K562 (cell line): ENCODE data around the gene G6PC3. TPM values are rescaled to one million over a fixed set of nuclear protein-coding genes. Genes with fewer than 3 reads are reported as not detected.

Source experiments
- ATAC-seq: fragments of 200-7000 bp; cut with Tn5 transposase; 3 replicates; pipeline ENCODE4 v1.9.1; 2020; ENCODE audit warnings: moderate library complexity
- BruUV-seq: library from RNA; stranded (reverse); fragments of 400-500 nt; replicated peaks from 2 replicates; lab custom pipeline; 2021; lab: Mats Ljungman, UMichigan
- CTCF ChIA-PET: fragments of 300-600 bp; formaldehyde crosslinking; extraction: SDS; loops from one replicate; lab custom pipeline; 2021; ENCODE audit warnings: low intra/inter-chr PET ratio; lab: Yijun Ruan, JAX
- POLR2A ChIA-PET: fragments of 300-600, 350-650 bp; sonication (Branson Sonifier 250); formaldehyde crosslinking; extraction: SDS; loops from one replicate; lab custom pipeline; 2021; ENCODE audit warnings: antibody characterized with exemption, inconsistent platforms; lab: Yijun Ruan, JAX
- DNase-seq, 4 experiments: peaks; one replicate each; pipeline versions ENCODE4 v3.0.0 to v3.0.0-alpha.2; 2011 to 2018; ENCODE audit warnings: low spot score in 3 of 4, mixed read lengths in 3 of 4; ENCODE audit errors: extremely low read depth in 1 of 4
- FAIRE-seq: peaks from 2 replicates; lab custom pipeline; 2011; peaks lifted over from hg19 to GRCh38; lab: Jason Lieb, UNC
- H2AFZ ChIP-seq: 2 replicates; pipeline ENCODE4 v1.6.0; 2011; ENCODE audit warnings: low read depth, low read length, control low read depth, inconsistent platforms
- H3K27ac ChIP-seq: fragments of 200-600 bp; 3 replicates; pipeline ENCODE4 v1.8.0; 2011; ENCODE audit warnings: low read depth, mild to moderate bottlenecking, control low read depth, inconsistent platforms, low read length, moderate library complexity, mixed read lengths; ENCODE audit errors: extremely low read depth
- H3K27me3 ChIP-seq, 2 experiments: fragments of 300-600 bp in 1 of 2; 2 replicates in 1 of 2; 3 replicates in 1 of 2; pipeline versions ENCODE4 v1.6.0 to v1.8.0; 2011; ENCODE audit warnings: inconsistent platforms in 2 of 2, low read length in 2 of 2, mild to moderate bottlenecking in 1 of 2, mixed read lengths in 1 of 2, moderate library complexity in 1 of 2; ENCODE audit not compliant: control insufficient read depth in 2 of 2, insufficient read depth in 2 of 2
- H3K36me3 ChIP-seq: fragments of 300-600 bp; 3 replicates; pipeline ENCODE4 v1.8.0; 2011; ENCODE audit warnings: mild to moderate bottlenecking, low read length, inconsistent platforms; ENCODE audit not compliant: control insufficient read depth, insufficient read depth
- H3K4me1 ChIP-seq, 2 experiments: fragments of 200-600 bp in 1 of 2; replicated peaks in 1 of 2; 2 replicates in 1 of 2; 3 replicates in 1 of 2; pipeline versions ENCODE4 v1.5.1 to v1.8.0; 2011; ENCODE audit warnings: inconsistent platforms in 2 of 2, low read length in 2 of 2, mild to moderate bottlenecking in 1 of 2, mixed read lengths in 1 of 2, moderate library complexity in 1 of 2; ENCODE audit not compliant: control insufficient read depth in 2 of 2, insufficient read depth in 2 of 2
- H3K4me2 ChIP-seq: 2 replicates; pipeline ENCODE4 v1.6.1; 2011; ENCODE audit warnings: low read length, control low read depth, inconsistent platforms, mixed read lengths; ENCODE audit not compliant: insufficient read depth
- H3K4me3 ChIP-seq: fragments of 200-600 bp; sonication (generic), shearing (Covaris generic); 2 replicates; pipeline ENCODE4 v1.5.1; 2016; ENCODE audit warnings: control low read depth, inconsistent platforms
- H3K79me2 ChIP-seq: fragments of 200-600 bp; 3 replicates; pipeline ENCODE4 v1.8.0; 2011; ENCODE audit warnings: low read length, inconsistent platforms; ENCODE audit not compliant: control insufficient read depth, insufficient read depth
- H3K9ac ChIP-seq, 2 experiments: 2 replicates each; pipeline versions ENCODE4 v1.6.0 to v1.6.1; 2011; ENCODE audit warnings: low read depth in 2 of 2, low read length in 2 of 2, control low read depth in 1 of 2, inconsistent platforms in 1 of 2, mild to moderate bottlenecking in 1 of 2, mixed read lengths in 1 of 2; ENCODE audit not compliant: insufficient read depth in 1 of 2
- H3K9me1 ChIP-seq: one replicate; pipeline ENCODE4 v1.6.0; 2011; ENCODE audit warnings: inconsistent platforms, mild to moderate bottlenecking, low read length, moderate library complexity; ENCODE audit not compliant: control insufficient read depth, insufficient read depth
- H3K9me3 ChIP-seq: replicated peaks from 2 replicates; pipeline ENCODE4 v1.5.1; 2011; ENCODE audit warnings: low read depth, low read length, inconsistent platforms; ENCODE audit not compliant: control insufficient read depth, insufficient read depth
- H4K20me1 ChIP-seq: replicated peaks from 2 replicates; pipeline ENCODE4 v1.6.1; 2011; ENCODE audit warnings: low read length, inconsistent platforms, mixed read lengths; ENCODE audit not compliant: control insufficient read depth, insufficient read depth
- CBX2 ChIP-seq: fragments of 200-600 bp; sonication (generic); IDR thresholded peaks from one replicate; pipeline ENCODE4 v1.6.1; 2012; ENCODE audit warnings: mild to moderate bottlenecking, low read length, inconsistent platforms; ENCODE audit not compliant: insufficient read depth, poor library complexity, severe bottlenecking
- EP400 ChIP-seq: fragments of 450-650 bp; IDR thresholded peaks from 2 replicates; pipeline ENCODE4 v1.6.1; 2017; ENCODE audit warnings: antibody characterized with exemption, mild to moderate bottlenecking, moderate library complexity
- HOXB6 ChIP-seq: fragments of 250-450 bp; sonication (Bioruptor Pico); IDR thresholded peaks from 2 replicates; pipeline ENCODE4 v1.5.1; 2022; ENCODE audit warnings: mild to moderate bottlenecking, borderline replicate concordance
- NFIC ChIP-seq: fragments of 450-650 bp; IDR thresholded peaks from 2 replicates; pipeline ENCODE4 v1.6.1; 2017; ENCODE audit warnings: mild to moderate bottlenecking, inconsistent platforms
- NFIX ChIP-seq: fragments of 250-450 bp; sonication (Bioruptor Pico); IDR thresholded peaks from 2 replicates; pipeline ENCODE4 v1.4.0; 2020; ENCODE audit warnings: low read depth, mild to moderate bottlenecking, moderate library complexity
- NR2C1 ChIP-seq, 2 experiments: fragments of 450-650 bp; IDR thresholded peaks; 2 replicates each; pipeline ENCODE4 v1.6.1; 2017; ENCODE audit warnings: mild to moderate bottlenecking in 2 of 2, antibody characterized with exemption in 1 of 2, inconsistent platforms in 1 of 2, missing compliant biosample characterization in 1 of 2, missing genetic modification characterization in 1 of 2
- OTX1 ChIP-seq: fragments of 450-650 bp; formaldehyde crosslinking; IDR thresholded peaks from 2 replicates; pipeline ENCODE4 v1.4.0; 2022; ENCODE audit warnings: mild to moderate bottlenecking
- PHTF2 ChIP-seq: fragments of 250-450 bp; sonication (Bioruptor Pico); IDR thresholded peaks from 2 replicates; pipeline ENCODE4 v1.5.0; 2021; ENCODE audit warnings: mild to moderate bottlenecking
- POLR2AphosphoS5 ChIP-seq: IDR thresholded peaks from 2 replicates; pipeline ENCODE4 v1.6.1; 2011; ENCODE audit warnings: mild to moderate bottlenecking, low read depth, low read length, moderate library complexity; ENCODE audit not compliant: control insufficient read depth, insufficient read depth
- RNF2 ChIP-seq: sonication (generic); IDR thresholded peaks from 2 replicates; pipeline ENCODE4 v1.6.1; 2016
- SMARCC2 ChIP-seq: fragments of 450-650 bp; IDR thresholded peaks from 2 replicates; pipeline ENCODE4 v1.6.1; 2017; ENCODE audit warnings: antibody characterized with exemption, moderate library complexity, mild to moderate bottlenecking, low read depth
- TCF7L2 ChIP-seq: fragments of 150-350 bp; IDR thresholded peaks from 2 replicates; pipeline ENCODE4 v1.6.1; 2016; ENCODE audit warnings: low read depth, mild to moderate bottlenecking, low read length, moderate library complexity
- ZNF347 ChIP-seq: fragments of 450-650 bp; formaldehyde crosslinking; IDR thresholded peaks from 2 replicates; pipeline ENCODE4 v1.4.0; 2020; ENCODE audit warnings: low read depth, mild to moderate bottlenecking, moderate library complexity
- ZNF668 ChIP-seq: fragments of 250-450 bp; sonication (Bioruptor Pico); IDR thresholded peaks from 2 replicates; pipeline ENCODE4 v1.8.0; 2022; ENCODE audit warnings: mild to moderate bottlenecking, inconsistent platforms
- ZNF785 ChIP-seq: fragments of 250-450 bp; sonication (Bioruptor Pico); IDR thresholded peaks from 2 replicates; pipeline ENCODE4 v1.4.0; 2020; ENCODE audit warnings: mild to moderate bottlenecking
- WGBS: fragments of 100-300 bp; shearing (Covaris generic); methylation state at CpG from one replicate; pipeline ENCODE4 v1.1.6; 2016; ENCODE audit warnings: low coverage, mixed read lengths; ENCODE audit not compliant: insufficient coverage; ENCODE audit errors: missing lambda C conversion rate; 5-methylcytosine and 5-hydroxymethylcytosine counted together
- in situ Hi-C: fragments of 300-500 bp; cut with MboI; formaldehyde crosslinking; loops from 4 replicates; pipeline ENCODE4 v1.15.0; 2018; ENCODE audit warnings: inconsistent platforms, mixed read lengths
- intact Hi-C: fragments of 100-400 bp; cut with micrococcal nuclease; formaldehyde crosslinking; loops from 2 replicates; pipeline ENCODE4 v1.14.2; 2022
- polyA plus RNA-seq, 8 experiments: library from polyadenylated mRNA; depleted of rRNA in 4 of 8; stranded (reverse) in 5 of 8; unstranded in 3 of 8; fragments of >200 nt; fragmentation: Nextera tagmentation in 2 of 8; fragmentation: Illumina TruSeq in 1 of 8; extraction: Ambion mirVana in 2 of 8; extraction: Trizol in 1 of 8; gene quantifications; 2 replicates each; pipeline versions ENCODE4 v1.2.1 to v1.2.3, GENCODE V29; 2011 to 2014; ENCODE audit warnings: inconsistent platforms in 1 of 8, missing spikeins in 1 of 8
- total RNA-seq, 7 experiments: library from RNA; depleted of rRNA in 6 of 7; stranded (reverse); fragments of >200 nt in 6 of 7; fragmentation: Illumina TruSeq in 2 of 7; extraction: Trizol in 2 of 7; gene quantifications; 2 replicates each; pipeline versions ENCODE4 v1.2.1 to v1.2.3, GENCODE V29; 2011 to 2021; ENCODE audit warnings: low replicate concordance in 1 of 7
- TF ChIP-seq, protein P1 (sequence below): fragments of 450-650 bp; IDR thresholded peaks from 2 replicates; pipeline ENCODE4 v1.7.0; 2016; ENCODE audit warnings: borderline replicate concordance
- TF ChIP-seq, protein P2 (sequence below): fragments of 450-650 bp; IDR thresholded peaks from 2 replicates; pipeline ENCODE4 v1.6.1; 2014; ENCODE audit warnings: low read depth, mild to moderate bottlenecking, moderate library complexity, borderline replicate concordance

The G6PC3 gene
- total and polyA plus RNA-seq, 9 of the 15 experiments (the other 6 are each of a cell fraction or from before 2014, with no cell fraction given) = 10.4 to 57.8 (median 31.1) TPM

DNA sequence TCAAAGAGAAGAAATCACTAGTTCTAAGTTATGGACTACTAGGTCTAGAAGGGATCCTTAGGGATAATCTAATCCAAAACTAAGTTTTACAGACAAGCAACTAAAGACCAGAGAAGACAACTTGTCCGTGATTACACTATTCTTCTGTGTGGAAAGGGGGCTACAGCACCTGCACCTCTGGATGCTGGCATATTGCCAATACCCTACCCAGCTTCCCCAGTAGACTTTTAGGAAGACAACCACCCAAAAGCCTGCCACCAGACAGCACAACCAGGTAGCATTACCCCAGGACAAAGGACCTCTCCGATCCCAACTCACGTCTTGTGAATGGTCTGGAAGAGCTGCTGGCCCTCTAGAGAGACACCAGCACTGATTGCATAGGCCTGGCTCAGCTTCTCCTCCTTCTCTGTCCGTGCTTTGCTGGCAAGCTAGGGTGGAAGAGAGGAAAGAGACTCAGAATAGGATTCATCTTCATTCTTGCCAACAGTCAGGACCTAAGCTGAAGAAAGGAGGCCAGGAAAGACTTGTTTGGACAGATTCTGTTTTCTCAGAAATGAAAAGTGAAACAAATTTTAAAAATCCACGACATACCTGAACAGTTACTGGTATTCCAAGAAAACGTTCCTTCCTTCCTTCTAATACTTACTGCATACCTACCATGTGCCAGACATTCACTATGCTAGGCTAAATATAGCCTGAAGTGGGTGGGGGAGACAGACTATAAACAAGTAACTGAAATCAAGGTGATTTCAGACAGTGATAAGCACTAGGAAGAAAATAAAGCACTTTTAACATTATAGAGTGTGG is 30.5 kb upstream of the G6PC3 start:
- no peak for FAIRE-seq

More for the DNA sequence above, 30.5 kb upstream of the G6PC3 start:
- ChIA-PET CTCF (interaction anchor here (0.5 kb wide), 1 partner anchor 261 kb away, joined by 4 read pairs; the partner anchor contains the start of gene DUSP3), POLR2A (interaction anchor here (0.6 kb wide), 1 partner anchor 127 kb away, joined by 3 read pairs; no protein-coding TSS in a partner anchor)
- Histone ChIP-seq H3K9me1 (no peaks in the 10 kb centered on the region), H4K20me1 (peaks cover 20% of the 10 kb centered on the region), H3K4me2 (no peak overlapping the region), H3K4me3 (no peak overlapping the region), H3K9me3 (no peaks in the 10 kb centered on the region), H3K27ac (no peak overlapping the region), H2AFZ (no peak overlapping the region), H3K79me2 (peaks cover 53% of the 10 kb centered on the region), H3K4me1 (0 out of 5 replicates have a peak, but pooled peaks cover 0 to 2% of the 10 kb centered on the region in 2 experiments), H3K9ac (no peak overlapping the region), H3K36me3 (peaks cover 73% of the 10 kb centered on the region), H3K27me3 (no peaks in the 10 kb centered on the region)
- TF ChIP-seq ZNF785 (CRISPR knock-in tag) (no peak), EP400 (no peak), CBX2 (no peak), HOXB6 (CRISPR knock-in tag) (no peak), NFIX (peak; percentile 64), POLR2AphosphoS5 (no peak), NFIC (peak; percentile 88), PHTF2 (CRISPR knock-in tag) (no peak), NR2C1 (IDR thresholded peaks at IDR 0.05) (no peak), NR2C1 (tag; IDR thresholded peaks at IDR 0.05) (no peak), ZNF347 (CRISPR knock-in tag) (no peak), ZNF668 (CRISPR knock-in tag) (no peak), SMARCC2 (no peak), TCF7L2 (no peak), OTX1 (CRISPR knock-in tag) (no peak), RNF2 (no peak)
- TF ChIP-seq, protein P1, sequence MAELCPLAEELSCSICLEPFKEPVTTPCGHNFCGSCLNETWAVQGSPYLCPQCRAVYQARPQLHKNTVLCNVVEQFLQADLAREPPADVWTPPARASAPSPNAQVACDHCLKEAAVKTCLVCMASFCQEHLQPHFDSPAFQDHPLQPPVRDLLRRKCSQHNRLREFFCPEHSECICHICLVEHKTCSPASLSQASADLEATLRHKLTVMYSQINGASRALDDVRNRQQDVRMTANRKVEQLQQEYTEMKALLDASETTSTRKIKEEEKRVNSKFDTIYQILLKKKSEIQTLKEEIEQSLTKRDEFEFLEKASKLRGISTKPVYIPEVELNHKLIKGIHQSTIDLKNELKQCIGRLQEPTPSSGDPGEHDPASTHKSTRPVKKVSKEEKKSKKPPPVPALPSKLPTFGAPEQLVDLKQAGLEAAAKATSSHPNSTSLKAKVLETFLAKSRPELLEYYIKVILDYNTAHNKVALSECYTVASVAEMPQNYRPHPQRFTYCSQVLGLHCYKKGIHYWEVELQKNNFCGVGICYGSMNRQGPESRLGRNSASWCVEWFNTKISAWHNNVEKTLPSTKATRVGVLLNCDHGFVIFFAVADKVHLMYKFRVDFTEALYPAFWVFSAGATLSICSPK = no peak
- TF ChIP-seq, protein P2, sequence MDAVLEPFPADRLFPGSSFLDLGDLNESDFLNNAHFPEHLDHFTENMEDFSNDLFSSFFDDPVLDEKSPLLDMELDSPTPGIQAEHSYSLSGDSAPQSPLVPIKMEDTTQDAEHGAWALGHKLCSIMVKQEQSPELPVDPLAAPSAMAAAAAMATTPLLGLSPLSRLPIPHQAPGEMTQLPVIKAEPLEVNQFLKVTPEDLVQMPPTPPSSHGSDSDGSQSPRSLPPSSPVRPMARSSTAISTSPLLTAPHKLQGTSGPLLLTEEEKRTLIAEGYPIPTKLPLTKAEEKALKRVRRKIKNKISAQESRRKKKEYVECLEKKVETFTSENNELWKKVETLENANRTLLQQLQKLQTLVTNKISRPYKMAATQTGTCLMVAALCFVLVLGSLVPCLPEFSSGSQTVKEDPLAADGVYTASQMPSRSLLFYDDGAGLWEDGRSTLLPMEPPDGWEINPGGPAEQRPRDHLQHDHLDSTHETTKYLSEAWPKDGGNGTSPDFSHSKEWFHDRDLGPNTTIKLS = no peak
- intact Hi-C loops (no loop called here), in situ Hi-C loops (loop anchor here (5.0 kb wide), 1 partner anchor 98 kb away; the partner anchor contains the start of gene PPY)
- DNase-seq (no peak), ATAC-seq (no peak)
- 84% methylated on average over 6 of the region's 6 CpGs for WGBS
- no TSS peak for BruUV-seq
